WTC11 (cell line): Measurements from ENCODE around the gene FBLN7. TPM values are rescaled to one million over a fixed set of nuclear protein-coding genes. Genes with fewer than 3 reads are reported as not detected.
"Not testable (repeated sequence)": the region's sequence is repeated elsewhere in the genome, so short reads cannot be mapped to it uniquely, and the experiment has no call there.

Experiments used
- ATAC-seq: fragments of 200-7000 bp; cut with Tn5 transposase; 2 replicates; pipeline ENCODE4 v1.10.0; 2021; ENCODE audit warnings: mild to moderate bottlenecking, moderate library complexity
- CTCF ChIA-PET: fragments of 300-600 bp; sonication (Branson Sonifier 250); formaldehyde crosslinking; loops from one replicate; lab custom pipeline; 2021; ENCODE audit warnings: antibody characterized with exemption; lab: Charles Lee
- POLR2A ChIA-PET: fragments of 350-600 bp; sonication (Branson Sonifier 250); formaldehyde crosslinking; loops from one replicate; lab custom pipeline; 2021; ENCODE audit warnings: antibody characterized with exemption; lab: Charles Lee
- DNase-seq: peaks from one replicate; pipeline ENCODE4 v3.0.0; 2021; ENCODE audit warnings: low spot score
- H3K27ac Mint-ChIP-seq: 2 replicates; pipeline ENCODE4 v1.8.0; 2021; ENCODE audit warnings: mixed read lengths
- H3K27me3 Mint-ChIP-seq: 2 replicates; pipeline ENCODE4 v1.8.0; 2021; ENCODE audit warnings: low read depth, mild to moderate bottlenecking, moderate library complexity, mixed read lengths
- H3K36me3 Mint-ChIP-seq: 2 replicates; pipeline ENCODE4 v1.8.0; 2021; ENCODE audit warnings: mixed read lengths
- H3K4me1 Mint-ChIP-seq: 2 replicates; pipeline ENCODE4 v1.8.0; 2022; ENCODE audit warnings: mixed read lengths
- H3K4me3 Mint-ChIP-seq: 2 replicates; pipeline ENCODE4 v1.8.0; 2021; ENCODE audit warnings: mild to moderate bottlenecking, moderate library complexity, mixed read lengths
- H3K9me3 Mint-ChIP-seq: 2 replicates; pipeline ENCODE4 v1.8.0; 2021; ENCODE audit warnings: mixed read lengths
- ATF1 ChIP-seq: sonication (generic); formaldehyde crosslinking; IDR thresholded peaks from 2 replicates; pipeline ENCODE4 v1.8.1; 2023; ENCODE audit warnings: mild to moderate bottlenecking, moderate library complexity, missing genetic modification reagents
- CBFB ChIP-seq: sonication (generic); formaldehyde crosslinking; IDR thresholded peaks from 2 replicates; pipeline ENCODE4 v1.8.1; 2022; ENCODE audit warnings: mild to moderate bottlenecking, low read depth, missing genetic modification reagents
- CREM ChIP-seq: sonication (generic); formaldehyde crosslinking; IDR thresholded peaks from 2 replicates; pipeline ENCODE4 v1.8.1; 2022; ENCODE audit warnings: mild to moderate bottlenecking, missing genetic modification reagents, moderate library complexity
- FOXJ3 ChIP-seq: sonication (generic); formaldehyde crosslinking; IDR thresholded peaks from 2 replicates; pipeline ENCODE4 v1.9.0; 2021; ENCODE audit warnings: missing genetic modification reagents, mild to moderate bottlenecking, borderline replicate concordance
- GRHL2 ChIP-seq: fragments of 250-450 bp; sonication (Bioruptor Pico); IDR thresholded peaks from 2 replicates; pipeline ENCODE4 v1.8.0; 2022; ENCODE audit warnings: mild to moderate bottlenecking, moderate library complexity; ENCODE audit not compliant: insufficient replicate concordance, severe bottlenecking
- JAZF1 ChIP-seq: fragments of 250-450 bp; sonication (Bioruptor Pico); IDR thresholded peaks from 2 replicates; pipeline ENCODE4 v1.9.0; 2021; ENCODE audit warnings: moderate library complexity, mild to moderate bottlenecking, inconsistent platforms
- MYBL2 ChIP-seq: sonication (generic); formaldehyde crosslinking; IDR thresholded peaks from 2 replicates; pipeline ENCODE4 v1.8.1; 2023; ENCODE audit warnings: mild to moderate bottlenecking, moderate library complexity, missing genetic modification reagents
- NFE2L1 ChIP-seq: sonication (generic); formaldehyde crosslinking; IDR thresholded peaks from 2 replicates; pipeline ENCODE4 v1.8.1; 2023; ENCODE audit warnings: missing genetic modification reagents
- NFYB ChIP-seq: sonication (generic); formaldehyde crosslinking; conservative IDR thresholded peaks from 2 replicates; pipeline ENCODE4 v1.8.0; 2022; ENCODE audit warnings: low read depth, missing genetic modification reagents
- NR2C2 ChIP-seq: sonication (generic); formaldehyde crosslinking; IDR thresholded peaks from 2 replicates; pipeline ENCODE4 v1.8.0; 2022; ENCODE audit warnings: mild to moderate bottlenecking, missing genetic modification reagents
- OVOL2 ChIP-seq: fragments of 250-450 bp; sonication (Bioruptor Pico); IDR thresholded peaks from 2 replicates; pipeline ENCODE4 v1.9.0; 2021; ENCODE audit warnings: mild to moderate bottlenecking, borderline replicate concordance
- TEAD1 ChIP-seq: sonication (generic); formaldehyde crosslinking; IDR thresholded peaks from 2 replicates; pipeline ENCODE4 v1.8.0; 2022; ENCODE audit warnings: mild to moderate bottlenecking, missing genetic modification reagents
- total RNA-seq: library from RNA; stranded (reverse); gene quantifications from 3 replicates; pipeline ENCODE4 v1.2.3, GENCODE V29; 2021
- TF ChIP-seq, protein P1 (sequence below): sonication (generic); formaldehyde crosslinking; IDR thresholded peaks from 2 replicates; pipeline ENCODE4 v1.8.1; 2022; ENCODE audit warnings: low read depth, missing genetic modification reagents, borderline replicate concordance
- TF ChIP-seq, protein P2 (sequence below): sonication (generic); formaldehyde crosslinking; IDR thresholded peaks from 2 replicates; pipeline ENCODE4 v1.8.0; 2023; ENCODE audit warnings: missing genetic modification reagents
- TF ChIP-seq, protein P3 (sequence below): sonication (generic); formaldehyde crosslinking; IDR thresholded peaks from 2 replicates; pipeline ENCODE4 v1.8.1; 2023; ENCODE audit warnings: mild to moderate bottlenecking, moderate library complexity, missing genetic modification reagents
- TF ChIP-seq, protein P4 (sequence below): fragments of 200-600 bp; IDR thresholded peaks from 2 replicates; pipeline ENCODE4 v1.8.0; 2022; ENCODE audit warnings: antibody characterized with exemption

Gene FBLN7
- total RNA-seq, 1 experiment from 2014 or later = 0.55 TPM

DNA sequence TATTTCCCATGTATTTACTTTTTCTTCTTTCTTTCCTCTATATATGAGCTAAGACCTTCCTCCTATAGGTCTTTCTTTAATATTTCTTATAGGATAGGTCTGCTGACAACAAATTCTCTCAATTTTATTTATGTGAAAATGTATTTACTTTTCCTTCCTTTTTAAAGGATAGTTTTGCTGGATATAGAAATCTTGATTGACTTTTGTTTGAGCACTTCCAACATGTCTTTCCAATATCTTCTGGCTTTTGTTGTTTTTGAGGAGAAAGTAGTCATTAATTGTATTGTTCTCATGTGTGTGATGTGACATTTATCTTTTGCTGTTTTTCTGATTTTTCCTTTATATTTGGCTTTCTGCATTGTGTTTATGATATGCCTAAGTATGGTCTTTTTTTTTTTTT, 28.9 kb upstream of the FBLN7 start (continued):
- TF ChIP-seq, protein P1, sequence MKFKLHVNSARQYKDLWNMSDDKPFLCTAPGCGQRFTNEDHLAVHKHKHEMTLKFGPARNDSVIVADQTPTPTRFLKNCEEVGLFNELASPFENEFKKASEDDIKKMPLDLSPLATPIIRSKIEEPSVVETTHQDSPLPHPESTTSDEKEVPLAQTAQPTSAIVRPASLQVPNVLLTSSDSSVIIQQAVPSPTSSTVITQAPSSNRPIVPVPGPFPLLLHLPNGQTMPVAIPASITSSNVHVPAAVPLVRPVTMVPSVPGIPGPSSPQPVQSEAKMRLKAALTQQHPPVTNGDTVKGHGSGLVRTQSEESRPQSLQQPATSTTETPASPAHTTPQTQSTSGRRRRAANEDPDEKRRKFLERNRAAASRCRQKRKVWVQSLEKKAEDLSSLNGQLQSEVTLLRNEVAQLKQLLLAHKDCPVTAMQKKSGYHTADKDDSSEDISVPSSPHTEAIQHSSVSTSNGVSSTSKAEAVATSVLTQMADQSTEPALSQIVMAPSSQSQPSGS (CRISPR knock-in tag) = no peak
- TF ChIP-seq NR2C2 (CRISPR knock-in tag) = no peak

DNA sequence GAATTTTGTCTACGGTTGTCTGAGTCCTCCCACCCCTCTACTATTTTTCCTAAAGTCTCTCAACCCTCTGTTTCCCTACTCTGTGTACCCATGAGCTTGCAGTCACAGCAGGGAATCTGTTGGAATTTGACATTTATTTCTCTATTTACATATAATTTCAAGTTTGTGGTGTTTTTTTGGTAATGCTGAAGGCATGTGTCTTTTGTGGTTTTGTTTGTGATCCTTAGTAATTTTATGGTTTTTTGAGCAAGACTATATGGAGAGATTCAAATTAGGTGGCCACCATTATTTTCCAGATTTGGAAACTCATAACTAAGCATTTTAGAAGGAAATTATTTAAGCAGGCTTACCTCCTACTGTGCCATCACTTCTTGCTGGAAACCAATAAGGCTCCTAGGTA, 27.2 kb upstream of the FBLN7 start:
- ATAC-seq (no peak), DNase-seq (no peak)
- Mint-ChIP-seq H3K4me3 (no peak overlapping the region), H3K27me3 (no peaks in the 10 kb centered on the region; the same call in 1 of the 2 replicates), H3K4me1 (no peaks in the 10 kb centered on the region), H3K27ac (no peak overlapping the region), H3K9me3 (peaks cover 21% of the 10 kb centered on the region), H3K36me3 (peaks cover 36% of the 10 kb centered on the region)
- TF ChIP-seq OVOL2 (CRISPR knock-in tag) (no peak), JAZF1 (no peak), FOXJ3 (CRISPR knock-in tag) (no peak)
- CTCF ChIA-PET = no interaction called here
- POLR2A ChIA-PET = no interaction called here

DNA sequence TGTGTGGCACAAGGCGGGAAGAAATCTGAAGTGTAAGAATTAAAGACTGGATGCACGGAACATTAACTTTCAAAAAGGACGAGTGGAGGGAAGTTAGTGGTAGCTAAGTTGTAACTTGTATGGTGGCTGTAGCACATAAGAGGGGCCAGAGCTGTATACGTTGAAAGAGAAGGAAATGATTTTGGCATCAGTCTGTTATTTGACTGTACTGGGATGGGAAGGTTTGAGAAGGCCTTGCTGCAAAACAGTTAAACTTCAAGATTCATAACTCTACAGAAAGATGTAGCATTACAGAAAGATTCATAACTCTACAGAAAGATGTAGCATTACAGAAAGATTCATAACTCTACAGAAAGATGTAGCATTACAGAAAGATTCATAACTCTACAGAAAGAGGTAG, 24.8 kb upstream of the FBLN7 start:
- POLR2A ChIA-PET, CTCF ChIA-PET, H3K27ac Mint-ChIP-seq, DNase-seq, H3K4me1 Mint-ChIP-seq, H3K27me3 Mint-ChIP-seq, ATAC-seq, H3K4me3 Mint-ChIP-seq: not testable (repeated sequence)
- peaks cover 19% of the 10 kb centered on the region for H3K9me3 Mint-ChIP-seq
- H3K36me3 Mint-ChIP-seq = peaks cover 29% of the 10 kb centered on the region

DNA sequence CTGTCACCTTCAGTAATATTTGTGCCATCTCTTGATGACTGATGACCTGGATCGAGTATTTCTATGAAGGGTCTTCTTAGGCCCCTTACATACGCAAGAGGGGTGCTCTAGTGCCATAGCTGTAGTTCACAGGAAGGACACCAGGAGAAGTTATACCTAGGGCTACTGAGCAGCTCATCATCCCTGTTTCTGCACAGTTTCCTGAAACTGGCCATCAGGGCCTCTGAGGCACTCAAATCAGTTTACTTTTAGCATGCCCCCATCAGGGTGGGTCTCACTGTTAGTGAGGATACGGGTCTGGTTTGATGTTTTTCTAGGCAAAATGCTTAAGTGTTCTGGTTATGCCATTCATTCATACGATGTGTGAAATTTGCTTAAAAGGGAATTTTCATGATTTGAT, 20.0 kb upstream of the FBLN7 start:
- H3K27me3 Mint-ChIP-seq = no peaks in the 10 kb centered on the region; the same call in 1 of the 2 replicates
- peaks cover 4% of the 10 kb centered on the region for H3K36me3 Mint-ChIP-seq
- TF ChIP-seq, protein P2, sequence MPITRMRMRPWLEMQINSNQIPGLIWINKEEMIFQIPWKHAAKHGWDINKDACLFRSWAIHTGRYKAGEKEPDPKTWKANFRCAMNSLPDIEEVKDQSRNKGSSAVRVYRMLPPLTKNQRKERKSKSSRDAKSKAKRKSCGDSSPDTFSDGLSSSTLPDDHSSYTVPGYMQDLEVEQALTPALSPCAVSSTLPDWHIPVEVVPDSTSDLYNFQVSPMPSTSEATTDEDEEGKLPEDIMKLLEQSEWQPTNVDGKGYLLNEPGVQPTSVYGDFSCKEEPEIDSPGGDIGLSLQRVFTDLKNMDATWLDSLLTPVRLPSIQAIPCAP (CRISPR knock-in tag) = no peak
- TF ChIP-seq TEAD1 (CRISPR knock-in tag) (no peak), JAZF1 (no peak), OVOL2 (CRISPR knock-in tag) (no peak), CBFB (CRISPR knock-in tag) (no peak), MYBL2 (CRISPR knock-in tag) (no peak), ATF1 (CRISPR knock-in tag) (no peak), NFE2L1 (no peak), CREM (CRISPR knock-in tag) (no peak)
- H3K27ac Mint-ChIP-seq = no peak overlapping the region
- CTCF ChIA-PET = interaction anchor here (0.6 to 1.5 kb wide), 5 partner anchors 9 to 141 kb away, joined by 3 to 4 read pairs (median 3); no protein-coding TSS in a partner anchor
- POLR2A ChIA-PET = no interaction called here
- DNase-seq (no peak), ATAC-seq (peak; percentile 43; the same call in 1 of the 2 replicates)
- H3K9me3 Mint-ChIP-seq = peaks cover 8% of the 10 kb centered on the region; the same call in 1 of the 2 replicates
- H3K4me3 Mint-ChIP-seq = no peak overlapping the region
- H3K4me1 Mint-ChIP-seq = no peaks in the 10 kb centered on the region

DNA sequence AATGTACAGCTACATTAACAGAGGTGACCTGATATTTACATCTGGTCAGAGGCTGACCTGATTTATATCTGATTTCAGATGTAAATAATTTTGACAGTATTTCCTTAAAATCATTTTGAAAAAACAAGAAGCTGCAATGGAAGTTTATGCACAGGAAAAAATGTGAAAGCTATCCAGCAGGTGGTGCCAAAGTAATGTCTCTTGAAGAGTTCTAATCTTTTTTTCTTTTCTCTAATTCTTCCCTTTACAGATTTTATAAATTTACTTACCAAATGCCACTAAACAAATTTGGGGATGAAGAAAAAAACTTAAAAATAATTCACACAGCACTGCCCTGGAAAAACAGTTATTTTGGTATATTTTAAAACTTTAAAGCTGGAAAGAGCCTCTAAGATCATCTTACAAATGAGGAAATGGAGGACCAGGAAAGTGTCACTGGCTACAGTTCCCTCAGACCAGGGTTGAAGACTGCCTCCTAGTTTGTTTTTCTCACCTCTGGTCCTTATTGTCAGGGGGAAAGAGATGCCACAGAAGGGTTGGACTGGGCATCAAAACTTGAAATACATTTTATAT, 16.4 kb upstream of the FBLN7 start:
- Mint-ChIP-seq H3K9me3 (peaks cover 27% of the 10 kb centered on the region), H3K27me3 (no peaks in the 10 kb centered on the region; the same call in 1 of the 2 replicates)
- DNase-seq (no peak), ATAC-seq (no peak)
- TF ChIP-seq GRHL2 = no peak
- TF ChIP-seq, protein P3, sequence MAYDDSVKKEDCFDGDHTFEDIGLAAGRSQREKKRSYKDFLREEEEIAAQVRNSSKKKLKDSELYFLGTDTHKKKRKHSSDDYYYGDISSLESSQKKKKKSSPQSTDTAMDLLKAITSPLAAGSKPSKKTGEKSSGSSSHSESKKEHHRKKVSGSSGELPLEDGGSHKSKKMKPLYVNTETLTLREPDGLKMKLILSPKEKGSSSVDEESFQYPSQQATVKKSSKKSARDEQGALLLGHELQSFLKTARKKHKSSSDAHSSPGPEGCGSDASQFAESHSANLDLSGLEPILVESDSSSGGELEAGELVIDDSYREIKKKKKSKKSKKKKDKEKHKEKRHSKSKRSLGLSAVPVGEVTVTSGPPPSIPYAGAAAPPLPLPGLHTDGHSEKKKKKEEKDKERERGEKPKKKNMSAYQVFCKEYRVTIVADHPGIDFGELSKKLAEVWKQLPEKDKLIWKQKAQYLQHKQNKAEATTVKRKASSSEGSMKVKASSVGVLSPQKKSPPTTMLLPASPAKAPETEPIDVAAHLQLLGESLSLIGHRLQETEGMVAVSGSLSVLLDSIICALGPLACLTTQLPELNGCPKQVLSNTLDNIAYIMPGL (CRISPR knock-in tag) = no peak
- no peak for TF ChIP-seq NR2C2 (CRISPR knock-in tag)
- TF ChIP-seq NFYB (CRISPR knock-in tag) = no peak
- TF ChIP-seq, protein P4, sequence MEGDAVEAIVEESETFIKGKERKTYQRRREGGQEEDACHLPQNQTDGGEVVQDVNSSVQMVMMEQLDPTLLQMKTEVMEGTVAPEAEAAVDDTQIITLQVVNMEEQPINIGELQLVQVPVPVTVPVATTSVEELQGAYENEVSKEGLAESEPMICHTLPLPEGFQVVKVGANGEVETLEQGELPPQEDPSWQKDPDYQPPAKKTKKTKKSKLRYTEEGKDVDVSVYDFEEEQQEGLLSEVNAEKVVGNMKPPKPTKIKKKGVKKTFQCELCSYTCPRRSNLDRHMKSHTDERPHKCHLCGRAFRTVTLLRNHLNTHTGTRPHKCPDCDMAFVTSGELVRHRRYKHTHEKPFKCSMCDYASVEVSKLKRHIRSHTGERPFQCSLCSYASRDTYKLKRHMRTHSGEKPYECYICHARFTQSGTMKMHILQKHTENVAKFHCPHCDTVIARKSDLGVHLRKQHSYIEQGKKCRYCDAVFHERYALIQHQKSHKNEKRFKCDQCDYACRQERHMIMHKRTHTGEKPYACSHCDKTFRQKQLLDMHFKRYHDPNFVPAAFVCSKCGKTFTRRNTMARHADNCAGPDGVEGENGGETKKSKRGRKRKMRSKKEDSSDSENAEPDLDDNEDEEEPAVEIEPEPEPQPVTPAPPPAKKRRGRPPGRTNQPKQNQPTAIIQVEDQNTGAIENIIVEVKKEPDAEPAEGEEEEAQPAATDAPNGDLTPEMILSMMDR = 0 out of 2 replicates have a peak, but pooled peaks have one; percentile 39
- TF ChIP-seq, all 79 proteins: peak for 1
- ChIA-PET POLR2A (interaction anchor here (0.6 to 0.7 kb wide), 2 partner anchors 152 to 312 kb away, joined by 3 read pairs; partner anchors contain the start of gene RGPD8), CTCF (interaction anchor here (0.6 to 1.8 kb wide), 13 partner anchors 9 to 381 kb away, joined by 3 to 15 read pairs (median 3); partner anchors contain the start of genes RGPD8 and ZC3H8)
- peaks cover 4% of the 10 kb centered on the region for H3K36me3 Mint-ChIP-seq
- no peak overlapping the region for H3K27ac Mint-ChIP-seq
- H3K4me3 Mint-ChIP-seq = no peak overlapping the region
- no peaks in the 10 kb centered on the region for H3K4me1 Mint-ChIP-seq
